Stimulated activated CD4-positive, alpha-beta T cell treated with anti-CD3 and anti-CD28 coated beads, Interleukin-1b, Interleukin-23, amount 100 ng/mL, for 24 hours (primary cell): Measurements from ENCODE around the gene IQCC.

Experiments
- DNase-seq, 4 experiments: peaks; one replicate each; pipeline ENCODE4 v3.0.0-alpha.2; 2020; ENCODE audit warnings: low read depth in 4 of 4, low spot score in 1 of 4

The IQCC gene

GRCh38 chr1:32195531-32195930, 9.9 kb upstream of the IQCC start:
- DNase-seq: no peak

- no peak for DNase-seq
These were observed 9.3 kb upstream of the IQCC start for GRCh38 chr1:32195972-32196823.

GRCh38 chr1:32197074-32197473, 8.4 kb upstream of the IQCC start:
- no peak for DNase-seq

- DNase-seq: no peak
These were observed 7.6 kb upstream of the IQCC start for GRCh38 chr1:32197837-32198236.

GRCh38 chr1:32198237-32199042, 7.0 kb upstream of the IQCC start:
- no peak for DNase-seq

GRCh38 chr1:32199043-32199716, 6.3 kb upstream of the IQCC start:
- no peak for DNase-seq

GRCh38 chr1:32199717-32200072, 5.8 kb upstream of the IQCC start:
- no peak for DNase-seq

GRCh38 chr1:32200226-32201010, 5.1 kb upstream of the IQCC start, which contains the start of gene CCDC28B:
Gene CCDC28B (plus strand): TSS chr1:32200595. CDS start chr1:32201936, 1,341 bp downstream.
- peak in 3 of 4 experiments; percentile 26 to 35 (median 30) for DNase-seq

GRCh38 chr1:32201011-32201855, 4.2 kb upstream of the IQCC start:
- DNase-seq: peak; percentile 33 to 75 (median 62)

GRCh38 chr1:32204943-32205361, 519 bp upstream of the IQCC start:
- DNase-seq: no peak

GRCh38 chr1:32208469-32208868, 3.0 kb downstream of the IQCC start:
- DNase-seq: no peak

GRCh38 chr1:32208891-32209328, 3.4 kb downstream of the IQCC start, which contains the start of gene DCDC2B:
Gene DCDC2B (plus strand): TSS chr1:32209089. CDS start chr1:32209094, 5 bp downstream.
- no peak for DNase-seq

GRCh38 chr1:32215629-32216480, 10.4 kb downstream of the IQCC start:
- peak in 2 of 4 experiments; percentile 36 to 38 for DNase-seq

- no peak for DNase-seq
These were observed 11.1 kb downstream of the IQCC start for GRCh38 chr1:32216566-32216965.

- DNase-seq: no peak
These were observed 13.6 kb downstream of the IQCC start for GRCh38 chr1:32219022-32219421.

- no peak for DNase-seq
These were observed 15.5 kb downstream of the IQCC start for GRCh38 chr1:32220746-32221580.

- DNase-seq: no peak
These were observed 16.1 kb downstream of the IQCC start for GRCh38 chr1:32221581-32221979.
